T-helper 22 cell (primary cell): ENCODE data around the gene ATP10A.

Experiments
- DNase-seq: peaks from one replicate; pipeline ENCODE4 v3.0.0-alpha.2; 2020; ENCODE audit warnings: low read depth

The ATP10A gene

DNA sequence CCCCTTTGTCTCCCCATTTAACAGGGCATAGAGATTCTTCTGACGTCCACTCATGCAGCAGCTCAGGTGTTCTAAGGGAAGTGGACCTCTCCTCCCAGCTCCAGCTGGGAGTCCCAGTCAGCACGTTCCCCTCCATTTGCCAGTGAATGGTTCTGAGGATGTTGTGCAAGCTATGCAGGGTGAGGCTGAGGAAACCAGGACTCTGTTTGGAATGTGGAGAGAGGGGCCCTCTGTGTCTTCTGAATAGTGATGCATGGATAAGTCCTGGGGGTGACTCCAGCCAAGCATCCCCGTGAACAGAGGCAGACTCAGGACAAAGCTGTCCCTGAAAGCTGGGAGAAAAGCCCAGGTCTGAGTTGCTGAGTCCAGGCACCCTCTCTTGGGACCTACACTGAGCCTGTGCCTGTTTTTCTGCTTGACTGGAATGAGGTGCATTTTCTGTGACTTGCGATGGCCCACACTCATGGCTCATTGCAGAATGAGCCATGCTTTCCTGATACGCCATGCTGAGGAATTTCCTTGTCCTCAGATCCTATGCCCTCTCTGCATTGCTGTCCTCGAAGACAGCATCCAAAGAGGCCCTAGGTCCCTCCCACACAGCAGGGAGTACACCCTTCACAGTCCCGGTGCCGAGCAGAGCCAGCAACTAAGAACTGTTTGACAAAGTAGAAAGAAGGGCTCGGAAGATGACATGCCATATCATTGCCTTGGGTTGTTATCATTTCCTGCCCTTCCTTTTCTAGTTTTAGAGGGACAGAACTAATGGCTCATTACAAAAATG lies 185.2 kb downstream of the ATP10A start:
- no peak for DNase-seq

DNA sequence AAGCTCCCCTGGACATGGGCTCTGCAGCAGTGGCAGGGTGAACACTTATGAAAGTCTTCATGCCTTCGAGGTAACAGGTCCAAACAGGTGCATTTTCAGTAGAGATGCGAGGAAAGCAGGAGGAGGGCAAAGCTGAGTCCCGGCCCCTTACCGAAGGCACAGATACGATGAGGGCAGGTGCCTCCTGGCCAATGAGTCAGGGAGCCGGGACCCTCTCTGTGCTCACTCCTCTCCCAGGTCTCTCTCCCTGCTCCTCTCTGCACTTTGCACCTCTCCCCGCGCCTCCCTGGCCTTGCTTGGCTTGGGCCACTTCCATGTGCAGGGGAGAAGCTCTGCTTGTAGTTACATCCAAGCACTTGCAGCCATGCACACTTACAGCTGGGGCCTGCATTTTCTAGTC lies 187.1 kb downstream of the ATP10A start:
- no peak for DNase-seq

DNA sequence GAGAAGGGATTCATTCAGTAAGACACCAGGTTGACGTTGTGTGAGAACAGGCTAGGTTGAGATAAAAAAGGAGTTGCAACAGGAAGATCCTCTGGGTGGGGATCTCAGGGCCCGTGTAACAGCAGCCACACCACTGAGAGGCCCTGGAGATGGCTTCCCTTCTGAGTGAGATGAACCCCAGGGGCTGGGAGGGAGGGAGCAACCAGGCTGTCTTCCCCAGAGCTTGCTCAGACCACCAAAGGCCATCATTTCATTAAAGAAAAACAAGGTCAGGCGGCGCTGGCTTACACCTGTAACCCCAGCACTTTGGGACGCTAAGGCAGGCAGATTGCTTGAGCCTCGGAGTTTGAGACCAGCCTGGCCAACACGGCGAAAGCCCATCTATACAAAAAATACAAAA lies 187.7 kb downstream of the ATP10A start:
- no peak for DNase-seq

DNA sequence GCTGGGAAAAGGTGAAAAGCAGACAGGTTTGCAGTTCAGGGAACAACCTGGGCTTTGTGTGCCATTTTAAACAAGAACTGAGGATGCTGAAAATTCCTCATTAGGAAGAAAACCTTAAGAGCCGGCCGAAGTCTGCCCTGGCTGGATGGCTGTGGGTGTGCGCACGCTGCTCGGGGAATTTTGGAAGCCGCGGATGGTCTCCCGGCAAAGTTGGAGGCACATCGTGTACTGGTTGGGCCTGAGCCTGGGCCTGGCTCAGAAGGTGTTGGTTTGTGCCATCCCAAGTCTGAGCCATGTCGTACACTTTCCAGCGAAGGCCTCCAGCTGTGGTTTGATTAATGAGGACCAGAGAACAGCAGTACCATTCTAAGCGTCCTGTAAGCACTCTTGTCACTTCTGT lies 188.2 kb downstream of the ATP10A start:
- no peak for DNase-seq

DNA sequence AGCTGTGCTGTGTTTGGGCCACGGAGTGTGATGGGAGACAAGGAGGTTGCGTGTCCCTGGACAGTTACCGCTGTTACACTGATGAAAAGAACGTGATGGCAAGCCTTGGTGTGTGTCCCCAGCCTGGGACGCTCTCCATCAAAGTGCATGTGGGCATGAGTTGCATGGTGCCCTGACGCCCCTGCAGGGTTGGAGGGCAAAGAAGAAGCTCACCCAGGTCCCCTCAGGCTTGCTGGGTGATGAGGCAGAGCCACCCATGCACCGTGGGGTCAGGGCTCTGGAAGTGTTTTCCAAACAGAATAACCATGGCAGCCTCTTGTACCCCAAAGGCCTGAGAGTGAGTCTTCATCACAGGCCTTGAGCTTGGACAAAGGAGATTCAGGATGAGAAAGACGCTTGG lies 189.2 kb downstream of the ATP10A start:
- no peak for DNase-seq

DNA sequence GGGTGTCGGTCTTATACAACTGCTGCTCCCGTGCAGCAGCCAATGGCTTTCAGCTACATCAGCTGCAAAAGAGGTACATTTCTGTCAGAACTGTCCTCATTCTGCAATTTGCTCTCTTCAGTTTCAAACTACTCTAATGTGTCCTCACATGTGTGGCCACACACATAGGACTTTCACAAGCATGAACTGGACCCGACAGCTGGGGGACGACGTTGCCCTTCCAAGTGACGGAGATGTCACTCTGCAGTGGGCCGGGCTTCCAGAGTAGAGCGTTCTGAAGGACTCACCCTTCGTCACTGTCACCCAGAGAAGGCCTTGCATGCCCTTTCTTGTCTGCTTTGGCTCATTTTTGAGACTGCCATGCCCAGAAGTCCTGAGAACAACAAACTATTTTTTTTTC lies 189.8 kb downstream of the ATP10A start:
- DNase-seq, result no peak

DNA sequence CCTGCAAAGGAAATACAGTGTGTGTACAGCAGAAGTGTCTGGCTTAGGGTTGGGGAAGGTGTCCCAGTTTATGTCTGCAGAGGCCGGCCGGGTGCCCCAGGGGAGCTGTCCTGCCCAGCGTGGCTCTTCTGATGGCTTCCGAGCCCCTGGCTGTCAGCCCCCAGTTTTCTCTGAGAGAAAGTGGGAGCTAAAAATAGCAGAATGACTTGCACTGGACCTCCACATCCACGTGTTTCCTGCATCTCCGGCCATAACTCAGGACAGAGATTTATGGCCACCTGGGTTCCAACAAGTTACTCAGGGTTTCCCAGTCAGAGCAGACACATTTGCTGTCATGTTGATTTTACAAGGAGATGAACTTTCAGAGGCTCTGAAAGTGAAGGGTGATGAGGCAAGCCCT lies 192.0 kb downstream of the ATP10A start:
- DNase-seq, result no peak

DNA sequence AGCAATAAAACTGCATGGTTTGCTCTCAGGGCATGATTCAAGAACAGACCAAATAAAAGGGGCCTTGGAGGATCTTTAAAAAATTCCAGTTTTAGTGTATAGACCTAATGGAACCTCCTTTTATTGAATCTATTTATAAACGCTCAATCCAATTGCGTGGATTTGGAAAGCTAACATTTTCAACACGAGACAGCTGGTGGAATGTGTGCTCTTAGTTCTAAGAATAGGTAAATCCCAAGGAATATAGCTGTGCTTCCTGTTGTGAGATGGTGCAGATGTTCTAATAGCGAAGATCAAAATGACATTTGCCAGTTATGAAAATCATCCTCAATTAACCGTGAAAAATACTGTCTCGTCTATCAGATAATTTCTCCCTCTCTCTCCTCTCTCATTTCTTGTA lies 192.5 kb downstream of the ATP10A start:
- no peak for DNase-seq

DNA sequence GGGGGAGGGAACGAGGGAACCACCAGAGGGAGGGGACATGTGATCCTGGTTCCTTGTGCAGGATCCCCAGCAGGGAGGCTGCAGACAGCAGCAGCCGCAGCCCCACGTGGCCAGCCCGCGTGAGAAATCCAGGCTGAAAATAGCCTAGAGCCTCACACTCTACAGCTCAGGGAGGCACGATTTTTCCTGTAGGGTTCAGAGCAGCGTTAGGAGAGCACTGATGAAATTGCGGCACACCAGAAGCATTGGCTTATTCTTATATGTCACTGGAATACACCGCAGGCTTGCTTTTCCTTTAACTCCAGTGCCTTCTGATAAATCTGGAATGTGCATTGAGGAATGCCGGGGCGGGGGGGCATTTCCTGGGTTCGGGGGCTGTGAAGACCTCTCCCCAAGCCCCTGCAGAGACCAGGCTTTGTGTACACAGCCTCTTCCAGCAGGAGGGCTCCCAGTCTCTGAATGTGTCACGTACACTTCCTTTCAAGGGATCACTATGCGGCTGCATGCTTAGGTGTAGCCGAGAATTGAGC lies 193.0 kb downstream of the ATP10A start:
- DNase-seq, result no peak

DNA sequence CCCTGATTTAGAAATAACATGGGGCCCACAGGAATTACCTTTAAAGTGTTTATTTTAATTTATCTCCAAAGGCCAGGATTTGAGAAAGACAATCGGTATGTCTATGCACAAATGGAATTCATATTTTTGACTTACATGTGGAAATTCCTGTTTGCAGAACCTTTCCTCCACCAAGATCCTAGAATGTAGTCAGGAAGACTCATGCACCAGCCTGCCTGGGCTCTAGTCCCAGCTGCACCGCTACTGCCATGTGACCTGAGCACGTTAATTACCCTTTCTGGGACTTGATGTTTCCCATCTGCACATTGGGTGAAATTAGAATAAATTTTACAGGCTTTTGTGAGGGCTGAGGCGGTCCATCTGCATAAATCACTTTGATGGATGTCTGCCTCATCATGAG lies 194.2 kb downstream of the ATP10A start:
- no peak for DNase-seq

DNA sequence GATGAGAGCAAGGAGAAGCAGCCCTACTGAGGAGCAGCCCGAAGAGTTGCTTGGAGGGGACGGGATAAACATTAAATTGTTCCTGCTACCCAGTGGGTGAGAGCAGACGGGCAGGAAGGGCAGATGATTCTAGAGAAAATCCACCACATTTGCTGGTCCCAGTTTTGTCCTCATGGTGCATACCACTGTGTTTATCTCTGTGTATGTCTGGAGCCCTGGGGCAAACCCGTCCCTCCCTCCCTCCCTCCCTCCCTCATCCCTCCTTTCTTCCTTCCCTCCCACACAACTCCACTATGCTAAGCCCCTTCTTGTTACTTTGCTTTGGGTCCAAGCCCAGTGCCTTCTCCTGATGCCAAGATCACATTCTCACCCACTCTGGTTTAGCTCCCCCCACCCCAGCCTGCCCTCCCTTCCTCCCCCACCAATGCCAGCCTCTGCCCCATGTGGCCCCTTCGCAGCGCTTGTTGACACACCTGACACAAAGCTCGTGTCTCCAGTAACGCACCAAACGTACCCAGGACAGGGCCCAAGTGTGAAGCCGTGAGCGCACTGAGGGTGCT lies 194.8 kb downstream of the ATP10A start:
- DNase-seq, result no peak

DNA sequence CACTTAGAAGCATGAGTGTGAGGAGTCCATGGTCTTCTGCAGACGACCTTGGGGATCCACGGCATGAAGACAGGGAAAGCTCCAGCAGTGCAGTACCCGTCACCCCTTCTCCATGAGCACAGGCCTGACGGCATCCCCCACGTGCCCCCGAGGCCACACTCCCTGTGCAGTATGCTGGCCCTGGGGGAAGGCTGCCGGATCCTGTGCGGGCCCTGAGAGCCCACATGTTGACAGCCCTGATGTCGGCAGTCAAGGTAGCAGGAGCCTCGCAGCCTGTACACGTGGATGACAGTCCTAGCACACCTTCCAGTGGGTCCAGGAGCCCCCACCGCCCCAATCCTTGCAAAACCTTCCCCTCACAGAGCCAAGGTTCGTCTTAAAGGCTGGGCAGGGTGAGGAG lies 195.3 kb downstream of the ATP10A start:
- no peak for DNase-seq

DNA sequence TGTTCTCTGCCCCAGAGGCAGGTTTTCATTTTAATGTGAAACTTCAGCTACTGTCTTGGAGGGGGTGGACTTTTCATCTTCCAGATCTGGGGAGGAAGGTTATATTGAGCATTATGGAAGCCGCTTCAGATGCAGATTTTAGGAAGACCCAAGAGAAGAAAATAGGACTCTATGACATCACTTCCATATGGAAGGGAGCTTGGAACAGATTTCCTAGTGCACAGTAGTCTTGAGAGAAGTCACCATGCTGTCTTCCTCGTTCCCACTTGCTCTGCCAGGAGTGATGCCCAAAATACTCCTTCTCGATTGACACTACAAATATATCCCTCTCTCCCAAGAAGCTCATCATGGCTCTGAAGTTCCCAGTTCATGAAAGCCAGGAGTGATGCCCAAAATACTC lies 197.2 kb downstream of the ATP10A start:
- no peak for DNase-seq

DNA sequence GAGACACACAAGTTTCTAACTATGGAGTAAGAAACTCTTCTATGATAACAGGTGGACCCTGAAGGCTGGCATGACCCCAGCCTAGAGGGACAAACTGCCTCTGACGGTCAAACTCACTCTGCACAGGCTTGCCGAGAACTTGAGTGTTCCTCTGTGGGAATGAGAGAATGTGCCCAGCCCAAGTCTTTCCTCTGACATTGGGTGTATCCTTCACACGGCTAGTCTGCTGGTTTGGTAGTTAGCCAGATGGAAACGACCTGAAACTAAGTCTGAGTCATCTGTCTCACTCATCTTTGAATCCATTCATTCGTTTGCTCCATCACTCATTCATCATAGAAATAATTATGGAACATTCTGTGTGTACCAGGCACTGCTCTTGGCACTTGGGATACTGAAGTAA lies 198.4 kb downstream of the ATP10A start:
- DNase-seq, result no peak

DNA sequence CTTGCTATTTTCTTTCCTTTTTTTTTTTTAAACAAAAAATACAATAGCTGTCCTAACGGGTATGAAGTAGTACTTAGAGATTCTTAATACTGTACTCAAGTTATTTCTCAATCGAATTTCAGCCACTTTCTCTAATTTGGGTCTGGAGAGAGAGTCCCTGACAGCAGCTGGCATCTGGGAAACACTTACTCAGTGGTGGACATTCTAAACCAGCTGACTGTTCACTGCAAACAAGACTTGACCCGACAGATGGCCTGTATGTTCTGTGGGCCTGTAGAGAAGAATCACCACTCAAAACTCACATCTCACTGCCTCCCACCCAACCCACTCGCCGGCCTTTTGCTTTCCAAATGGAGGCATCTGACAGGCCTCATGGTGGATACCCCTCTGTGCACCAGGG lies 199.6 kb downstream of the ATP10A start:
- DNase-seq, result no peak

DNA sequence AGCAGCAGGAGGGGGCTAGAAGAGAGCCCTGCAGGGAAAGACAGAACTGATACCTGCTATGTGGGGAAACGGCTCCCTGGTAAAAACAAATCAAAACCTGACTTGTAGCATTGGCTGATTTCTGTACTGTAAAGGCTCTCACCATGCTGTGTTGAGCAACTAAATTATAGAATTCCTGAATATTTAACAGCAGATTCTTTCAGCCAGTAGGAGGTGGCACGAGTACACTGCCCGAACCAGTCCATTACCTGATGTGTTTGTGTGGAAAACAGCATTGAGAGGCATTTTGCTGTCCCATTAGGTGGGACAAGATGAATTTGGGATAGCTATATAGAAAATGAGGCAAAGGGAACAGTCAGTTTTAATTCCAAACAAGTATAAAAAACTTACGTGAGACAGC lies 201.2 kb downstream of the ATP10A start:
- DNase-seq, result no peak

DNA sequence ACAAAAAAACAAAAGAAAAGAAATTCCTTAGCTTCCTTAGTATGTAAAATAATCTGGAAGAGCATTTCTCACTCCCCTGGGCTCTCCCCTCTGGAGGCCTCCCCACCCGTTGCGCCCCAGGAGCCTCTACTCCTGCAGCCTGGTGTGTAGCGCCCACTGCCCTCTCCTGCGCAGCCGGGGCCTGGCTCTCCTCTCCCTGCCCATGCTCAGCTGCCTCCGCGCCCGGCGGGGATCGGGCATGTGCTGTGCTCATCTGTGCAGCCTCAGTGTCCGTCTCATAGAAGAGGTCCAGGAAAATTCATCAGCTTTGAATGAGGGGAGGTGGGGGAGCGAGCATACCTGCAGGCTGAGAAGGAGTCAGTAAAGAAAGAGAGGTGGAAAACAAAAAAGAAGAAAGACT lies 203.9 kb downstream of the ATP10A start:
- no peak for DNase-seq

DNA sequence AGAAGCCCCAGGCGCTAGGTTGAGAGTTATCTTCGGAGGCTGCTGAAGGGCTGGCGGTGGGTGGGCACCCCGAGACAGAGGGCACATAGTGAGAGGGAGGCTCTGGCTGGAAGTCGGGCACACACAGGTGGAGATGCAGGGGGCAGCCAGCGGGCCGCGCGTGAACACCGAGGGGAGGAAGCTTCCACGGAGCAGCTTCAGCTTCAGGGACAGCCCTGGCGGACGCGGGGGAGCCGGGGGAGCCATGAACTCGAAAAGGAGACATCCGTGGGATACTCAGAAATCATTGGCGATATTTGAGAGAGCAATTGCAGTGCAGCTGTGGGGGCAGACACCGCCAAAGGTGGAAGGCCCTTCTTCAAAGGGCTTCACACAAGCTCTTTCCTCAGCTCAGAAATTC lies 204.6 kb downstream of the ATP10A start:
- DNase-seq, result no peak

DNA sequence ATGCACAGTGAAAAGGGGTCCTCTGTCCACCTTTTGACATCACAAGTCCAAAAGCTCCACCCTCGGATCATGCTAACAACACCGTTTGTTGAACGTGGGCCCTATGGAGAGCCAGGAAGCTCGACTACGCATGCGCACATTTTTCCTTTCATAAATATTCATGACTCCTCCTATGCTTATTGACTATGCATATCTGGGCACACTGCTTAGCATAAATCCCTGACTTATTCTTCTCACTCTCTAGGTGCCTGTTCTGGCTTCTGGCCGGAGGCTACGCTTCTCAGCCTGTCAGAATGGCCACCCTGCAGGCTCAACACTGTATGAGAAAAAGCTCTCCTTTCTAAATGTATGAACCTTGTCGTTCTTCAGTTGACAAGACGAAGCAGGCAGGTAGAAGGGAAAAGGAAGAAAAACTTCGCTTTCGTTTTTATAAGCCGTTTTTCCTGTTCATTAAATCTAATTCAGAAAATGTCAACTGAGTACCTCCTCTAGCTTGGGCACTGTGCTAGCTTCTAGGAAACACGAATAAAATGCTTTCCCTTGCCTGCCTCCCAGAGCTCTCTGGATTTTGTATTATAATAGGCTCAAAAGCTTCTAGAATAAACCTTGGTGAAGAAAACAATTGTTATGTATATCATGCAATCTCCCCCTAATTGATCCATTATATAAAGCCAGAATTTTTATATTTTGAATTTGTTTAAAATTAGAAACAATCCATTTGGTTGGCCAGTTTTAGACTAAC lies 207.7 kb downstream of the ATP10A start:
- no peak for DNase-seq

DNA sequence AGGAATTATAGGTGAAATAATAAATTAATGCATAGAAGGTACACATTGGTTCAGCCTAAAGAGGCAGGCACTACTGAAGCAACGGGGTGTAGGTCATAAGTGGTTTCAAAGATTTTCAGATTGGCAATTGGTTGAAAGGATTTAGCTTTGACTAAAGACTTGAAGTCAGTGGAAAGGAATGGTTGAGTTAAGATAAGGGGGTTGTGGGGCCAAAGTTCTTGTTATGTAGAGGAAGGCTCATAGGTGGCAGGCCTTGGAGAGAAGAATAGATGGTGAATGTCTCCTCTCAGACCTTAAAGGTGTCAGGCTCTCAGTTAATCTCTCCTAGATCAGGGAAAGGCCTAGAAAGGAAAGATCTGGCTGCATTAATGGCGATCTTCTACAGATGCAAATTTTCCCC lies 209.8 kb downstream of the ATP10A start:
- no peak for DNase-seq

DNA sequence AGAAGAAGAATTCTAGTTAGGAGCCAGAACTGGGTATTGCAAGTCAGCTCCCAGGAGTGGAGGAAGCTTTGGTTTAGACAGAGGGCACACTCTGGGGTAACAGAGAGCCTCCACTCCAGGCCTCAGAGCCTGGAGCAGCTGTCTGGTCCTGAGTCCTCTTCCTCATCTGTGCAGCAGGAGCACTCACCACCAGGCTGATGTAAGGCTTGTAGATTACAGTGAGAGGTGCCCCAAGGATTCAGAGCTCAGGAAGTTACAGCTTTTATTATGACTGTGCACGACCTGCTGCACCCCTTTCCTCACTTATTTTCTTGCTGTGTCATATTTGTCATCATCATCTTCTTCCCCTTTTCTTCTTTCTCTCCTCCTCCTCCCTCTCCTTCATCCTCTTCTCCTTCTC lies 210.4 kb downstream of the ATP10A start:
- no peak for DNase-seq

DNA sequence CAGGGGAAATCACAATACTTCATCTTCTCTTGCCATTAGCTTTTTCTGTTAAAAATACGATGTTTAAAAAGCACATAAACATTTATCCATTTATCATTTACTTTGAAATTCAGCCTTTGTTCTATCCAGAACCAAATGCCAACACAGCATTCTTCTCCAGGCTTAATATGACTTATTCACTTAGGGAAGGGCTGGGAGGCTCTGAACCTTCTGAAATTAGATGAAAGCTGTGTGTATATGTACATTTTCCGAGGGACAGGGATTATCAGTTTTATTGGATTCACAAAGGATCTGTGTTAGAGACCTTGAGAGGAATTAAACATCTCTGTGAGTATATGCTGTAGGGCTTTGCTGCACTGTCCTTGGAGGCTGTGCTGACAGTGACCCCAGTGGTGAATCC lies 213.7 kb downstream of the ATP10A start:
- DNase-seq, result no peak

DNA sequence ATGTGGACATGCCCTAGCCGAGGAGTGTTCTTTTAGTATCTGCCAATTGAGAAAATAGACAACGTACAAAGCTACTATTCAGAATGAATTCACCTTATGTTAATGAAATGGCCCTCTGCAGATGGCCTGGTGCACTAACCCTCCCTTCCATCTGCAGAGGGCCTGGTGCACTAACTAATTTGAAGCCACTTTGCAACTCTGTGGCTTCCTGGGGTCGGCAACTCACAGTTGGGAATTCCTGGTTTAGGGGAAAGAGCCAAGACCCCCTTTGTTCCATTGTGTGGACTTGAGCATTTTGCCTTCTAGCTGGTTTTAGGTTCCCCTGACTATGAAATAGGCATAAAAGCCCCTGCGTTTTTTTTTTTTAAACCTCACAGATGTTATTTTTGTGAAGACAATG lies 220.0 kb downstream of the ATP10A start:
- DNase-seq, result no peak
